ENCODE results near the gene PACSIN2.
"Not testable (repeated sequence)": the region's sequence is repeated elsewhere in the genome, so short reads cannot be mapped to it uniquely, and the experiment has no call there.

Gene PACSIN2

DNA sequence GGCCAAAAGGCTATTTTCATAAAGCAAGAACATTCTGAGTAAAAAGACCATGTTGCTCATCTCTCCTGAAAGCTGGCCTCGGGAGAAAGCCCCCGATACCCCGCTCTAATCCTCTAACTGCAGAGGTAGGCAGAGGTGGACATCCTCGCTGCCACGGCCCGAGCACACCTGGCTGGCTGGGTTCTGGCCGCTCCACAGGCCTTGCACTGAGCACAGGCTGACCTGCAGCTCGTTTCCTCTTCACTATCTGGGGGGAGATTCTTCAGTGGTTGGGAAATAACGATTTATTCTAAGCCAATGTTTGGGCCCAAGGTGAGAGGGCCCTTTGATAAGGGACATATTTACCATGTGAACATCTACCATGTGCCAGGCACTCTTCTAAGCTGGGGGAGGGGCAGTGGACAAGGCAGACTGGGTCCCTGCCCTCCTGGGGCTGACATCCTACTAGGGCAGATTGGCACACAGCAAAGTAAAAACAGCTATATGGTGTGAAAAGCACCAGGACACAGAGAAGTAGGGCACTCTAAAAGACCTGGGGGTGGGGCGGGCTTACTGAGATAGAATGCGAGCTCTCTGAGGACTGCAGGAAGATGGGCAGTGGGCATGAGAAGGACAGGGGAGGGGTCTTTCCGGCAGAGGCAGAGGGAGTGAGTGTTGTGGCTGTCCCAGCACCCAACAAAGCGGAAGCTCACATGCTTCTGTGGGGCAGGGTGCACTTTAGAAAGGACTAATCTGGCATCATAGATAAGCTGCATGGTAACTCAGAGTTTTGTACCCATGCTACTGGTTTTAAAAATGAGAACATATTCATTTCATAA lies 92.4 kb downstream of the PACSIN2 start:
- no peak for DNase-seq

DNA sequence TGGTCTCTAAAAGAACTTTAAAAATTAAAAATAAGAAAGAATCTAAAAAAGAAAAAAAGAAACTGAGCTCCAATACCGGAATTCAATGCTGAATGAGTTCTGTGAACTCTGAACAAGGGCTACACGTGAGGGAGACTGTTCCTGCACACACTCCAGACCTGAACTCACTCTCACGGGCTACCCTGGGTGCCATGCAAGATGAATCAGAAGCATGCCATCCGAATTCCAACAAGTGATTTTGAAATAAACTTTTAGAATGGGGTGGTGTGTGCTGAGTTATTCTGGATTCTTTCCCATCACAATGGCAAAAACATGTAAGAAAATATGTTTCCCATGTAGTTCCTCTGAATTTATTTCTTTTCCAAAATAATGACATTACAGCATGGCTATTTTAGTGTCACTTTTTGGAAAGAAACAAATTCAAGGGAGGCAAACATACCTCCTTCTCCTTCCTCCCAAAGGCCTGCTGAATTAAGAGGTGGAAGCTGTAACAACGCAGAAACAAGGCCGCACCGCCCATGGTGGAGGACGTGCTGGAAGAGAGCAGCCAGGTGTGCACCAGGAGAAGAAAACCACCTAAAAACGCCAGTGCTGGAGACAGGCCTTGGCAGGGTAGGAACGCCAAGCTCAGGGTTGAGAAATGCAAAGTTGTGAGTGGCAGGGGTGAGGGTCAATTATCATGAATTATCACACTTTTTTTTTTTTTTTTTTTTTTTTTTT lies 94.7 kb downstream of the PACSIN2 start:
- no peak for DNase-seq

DNA sequence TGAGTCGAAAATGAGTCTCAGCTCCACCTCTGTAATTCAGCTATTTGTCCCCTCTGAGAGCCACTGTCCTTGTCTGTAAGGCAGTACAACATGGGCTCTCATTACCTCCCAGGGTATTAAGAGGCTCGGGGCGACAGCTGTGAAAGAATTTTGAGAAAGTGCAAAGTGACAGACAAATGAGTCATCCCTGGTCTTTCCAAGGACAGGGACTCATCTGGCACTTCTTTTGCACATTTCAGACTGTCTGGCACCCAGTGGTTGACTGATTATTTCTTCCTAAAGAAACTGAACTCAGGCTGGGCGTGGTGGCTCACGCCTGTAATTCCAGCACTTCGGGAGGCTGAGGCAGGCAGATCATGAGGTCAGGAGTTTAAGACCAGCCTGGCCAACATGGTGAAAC lies 95.8 kb downstream of the PACSIN2 start:
- DNase-seq = peak; percentile 27

DNA sequence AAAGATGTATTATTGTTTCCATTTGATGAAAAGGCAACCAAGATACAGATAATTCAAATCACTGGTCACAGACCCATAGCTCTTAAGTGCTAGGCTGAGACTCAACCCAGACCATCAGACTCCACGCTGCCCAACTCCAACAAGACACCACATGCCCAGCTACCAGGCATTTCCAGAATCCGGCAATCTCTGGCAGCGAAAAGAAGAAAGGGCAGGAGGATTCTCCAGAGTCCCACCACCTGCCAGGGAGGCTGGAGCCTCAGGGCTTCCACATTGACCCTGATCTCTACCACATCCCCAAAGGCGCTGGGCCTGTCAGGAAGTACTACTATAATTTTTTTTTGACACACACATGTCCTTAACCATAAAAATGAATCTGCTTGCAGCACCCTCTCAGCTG lies 96.4 kb downstream of the PACSIN2 start:
- no peak for DNase-seq

DNA sequence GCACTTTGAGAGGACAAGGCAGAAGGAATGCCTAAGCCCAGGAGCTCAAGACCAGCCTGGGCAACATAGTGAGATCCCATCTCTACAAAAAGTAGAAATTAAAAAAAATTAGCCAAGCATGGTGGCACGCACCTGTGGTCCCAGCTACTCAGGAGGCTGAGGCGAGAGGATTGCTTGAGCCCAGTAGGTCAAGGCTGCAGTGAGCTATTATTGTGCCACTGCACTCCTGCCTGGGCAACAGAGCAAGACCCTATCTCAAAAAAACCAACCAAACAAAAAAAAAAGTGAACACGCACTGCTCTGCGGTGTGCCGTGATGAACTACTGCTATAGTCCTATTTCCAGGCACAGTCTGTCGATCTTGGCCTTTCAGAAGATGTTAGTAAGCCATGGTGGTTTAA lies 97.6 kb downstream of the PACSIN2 start:
- DNase-seq = not testable (repeated sequence)

DNA sequence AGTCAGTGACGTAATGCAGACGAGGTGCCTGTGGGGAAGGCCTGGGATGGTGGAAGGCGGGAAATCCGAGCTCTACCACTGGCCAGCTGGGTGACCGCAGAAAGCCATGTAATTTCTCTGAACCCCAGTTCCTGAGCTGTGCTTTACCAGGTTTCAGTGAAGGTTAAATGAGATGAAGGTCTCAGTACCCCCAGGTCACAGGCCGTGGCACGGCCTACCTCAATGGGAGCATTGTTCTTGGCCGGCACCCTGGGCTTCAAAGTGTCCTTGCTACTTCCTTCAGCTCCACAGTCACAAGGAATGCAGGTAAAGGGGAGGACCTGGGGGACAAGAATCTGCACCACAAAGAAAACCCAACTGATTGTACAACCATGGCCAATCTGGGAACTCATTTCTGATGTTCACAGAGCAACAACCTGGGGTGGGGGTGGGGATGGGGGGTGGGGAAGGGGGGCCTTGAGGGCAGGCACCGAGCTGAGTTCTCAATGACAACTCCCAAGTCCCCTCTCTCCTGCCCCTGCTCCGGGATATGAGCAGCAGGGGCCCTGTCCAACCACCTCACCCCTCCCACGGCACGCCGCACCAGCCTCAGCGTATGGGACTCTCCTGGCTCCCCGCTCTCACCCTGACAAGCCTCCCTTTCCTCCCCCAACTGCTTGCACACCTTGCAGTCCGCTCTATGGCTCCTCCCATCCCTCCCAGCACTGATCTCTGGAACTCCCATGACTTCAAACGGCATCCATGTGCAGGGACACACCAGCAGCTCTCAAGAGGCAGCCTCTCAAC lies 98.8 kb downstream of the PACSIN2 start:
- DNase-seq = no peak

DNA sequence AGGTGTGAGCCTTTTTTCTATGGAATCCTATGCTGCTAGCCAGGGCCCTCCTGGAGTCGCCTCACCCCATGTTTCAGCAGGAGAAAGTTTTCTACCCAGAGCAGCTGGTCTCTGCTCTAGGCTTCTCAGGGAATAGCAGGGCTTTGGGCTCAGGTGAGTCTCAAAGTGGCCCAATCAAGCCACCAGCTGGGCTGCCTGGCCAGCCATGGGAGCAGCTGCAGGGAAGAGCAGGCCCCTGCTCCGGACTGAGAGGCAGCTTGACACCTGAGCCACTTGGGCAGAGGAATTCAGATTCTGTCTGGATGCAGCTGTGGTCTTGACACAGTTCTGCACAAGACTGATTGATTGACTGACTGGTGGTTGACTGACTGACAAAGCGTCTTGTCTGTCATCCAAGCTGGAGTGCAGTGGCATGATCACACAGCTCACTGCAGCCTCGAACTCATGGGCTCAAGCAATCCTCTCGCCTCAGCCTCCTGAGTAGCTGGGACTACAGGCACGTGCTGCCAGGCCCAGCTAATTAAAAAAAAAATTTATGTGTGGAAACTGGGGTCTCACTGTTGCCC lies 100.4 kb downstream of the PACSIN2 start:
- DNase-seq = no peak

DNA sequence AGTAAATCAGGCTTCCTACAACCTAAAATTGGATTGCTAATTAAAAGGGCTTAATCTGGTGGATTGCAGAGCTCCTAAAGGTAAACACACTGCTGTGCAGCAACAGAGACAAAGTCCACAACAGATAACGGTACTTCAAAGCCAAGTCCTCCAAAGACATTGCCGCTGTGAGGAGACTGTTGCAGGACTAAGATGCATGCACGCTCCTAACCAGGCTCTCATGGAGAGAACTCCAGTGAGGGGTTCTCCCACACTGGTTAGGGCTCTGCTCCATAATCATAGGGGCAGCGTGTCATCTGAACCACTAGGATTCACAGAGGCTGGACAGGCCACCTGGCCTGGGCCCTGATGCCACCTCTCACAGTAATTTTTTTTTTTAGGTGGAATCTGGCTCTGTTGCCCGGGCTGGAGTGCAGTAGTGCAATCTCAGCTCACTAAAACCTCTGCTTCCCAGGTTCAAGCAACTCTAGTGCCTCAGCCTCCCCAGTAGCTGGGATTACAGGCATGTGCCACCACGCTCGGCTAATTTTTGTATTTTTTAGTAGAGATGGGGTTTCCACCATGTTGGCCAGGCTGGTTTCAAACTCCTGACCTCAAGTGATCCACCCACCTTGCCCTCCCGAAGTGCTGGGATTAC lies 101.0 kb downstream of the PACSIN2 start:
- no peak for DNase-seq

DNA sequence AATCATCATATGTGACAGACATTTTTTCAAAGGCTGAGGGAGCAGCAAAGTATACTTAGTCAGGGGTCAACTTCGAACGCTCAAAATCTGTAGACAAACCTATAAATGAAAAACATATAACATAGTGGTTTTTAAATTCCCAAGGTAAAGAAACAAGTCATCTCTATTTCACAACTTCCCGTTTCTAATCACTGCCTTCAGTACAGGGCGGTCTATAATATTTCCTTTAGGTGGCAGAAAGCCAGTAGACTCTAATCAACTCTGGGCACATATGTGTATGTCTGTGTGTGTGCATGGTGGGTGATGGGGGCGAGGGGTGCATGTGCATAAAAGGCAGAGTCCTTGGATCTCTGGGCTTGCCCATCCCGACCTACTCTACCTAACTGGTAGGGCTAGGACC lies 102.9 kb downstream of the PACSIN2 start:
- no peak for DNase-seq

DNA sequence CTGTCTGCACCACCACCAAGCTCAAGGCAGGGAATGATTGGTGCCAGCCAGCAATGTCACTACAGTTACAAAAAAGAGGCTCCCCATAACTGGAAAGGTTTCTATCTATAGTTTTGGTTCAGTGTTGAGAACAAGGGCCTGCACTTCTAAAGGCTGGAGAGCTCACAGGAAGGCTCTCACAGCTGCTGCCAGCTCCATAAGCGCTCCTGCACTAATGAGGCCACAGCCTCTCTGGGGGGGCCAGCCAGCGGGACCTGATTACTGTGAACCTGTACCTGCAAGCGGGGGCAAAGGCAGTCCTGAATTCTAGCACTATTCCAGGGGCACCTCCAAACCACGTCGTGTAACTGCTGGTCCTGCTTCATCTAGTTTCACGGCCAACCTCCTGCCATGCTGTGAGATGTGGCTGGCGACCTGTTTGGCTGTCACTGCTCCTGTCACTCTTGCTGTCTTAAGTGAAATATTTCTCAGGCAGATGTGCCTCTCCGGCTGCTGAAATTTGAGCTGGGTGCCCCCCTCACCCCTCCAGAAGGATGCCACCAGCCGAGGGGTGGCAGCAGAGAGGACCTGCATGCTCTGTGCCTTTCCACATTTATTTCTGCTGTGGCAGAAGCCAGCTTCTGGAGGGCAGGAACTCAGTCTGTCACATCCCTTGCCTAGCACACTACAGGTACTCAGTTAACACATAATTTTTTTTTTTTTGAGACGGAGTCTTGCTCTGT lies 104.6 kb downstream of the PACSIN2 start:
- no peak for DNase-seq

DNA sequence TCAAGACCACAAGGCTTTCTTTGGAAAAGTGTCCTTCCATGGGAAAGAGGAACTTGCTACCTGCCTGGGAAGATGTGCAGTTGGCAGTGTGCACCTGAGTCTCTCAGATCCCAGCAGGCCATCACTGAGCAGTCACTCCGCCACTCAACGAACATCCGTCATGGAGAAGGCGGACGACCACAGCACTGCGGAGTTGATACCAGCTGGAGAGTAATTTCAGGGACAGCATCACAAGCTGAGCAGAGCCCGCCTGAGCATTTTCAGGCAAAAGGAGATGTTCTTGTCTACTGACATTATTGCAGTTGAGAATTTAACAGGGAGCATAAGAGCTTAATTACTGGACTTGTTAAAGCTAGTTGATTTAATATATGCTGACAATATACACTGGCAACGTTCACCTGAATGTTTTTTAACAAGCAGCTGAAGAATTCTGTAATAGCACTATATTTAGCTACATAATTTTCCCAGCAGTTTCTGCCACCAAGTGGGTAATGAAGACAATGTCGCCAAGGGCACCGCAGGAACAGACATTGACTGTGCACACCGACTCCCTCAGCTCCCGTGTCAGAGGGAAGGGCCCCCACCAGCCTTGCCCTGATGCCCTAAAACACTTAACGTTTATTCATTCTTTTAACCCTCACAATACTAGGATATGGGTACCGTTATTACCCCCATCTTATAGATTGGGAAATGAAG lies 105.4 kb downstream of the PACSIN2 start:
- peak; percentile 51 for DNase-seq

DNA sequence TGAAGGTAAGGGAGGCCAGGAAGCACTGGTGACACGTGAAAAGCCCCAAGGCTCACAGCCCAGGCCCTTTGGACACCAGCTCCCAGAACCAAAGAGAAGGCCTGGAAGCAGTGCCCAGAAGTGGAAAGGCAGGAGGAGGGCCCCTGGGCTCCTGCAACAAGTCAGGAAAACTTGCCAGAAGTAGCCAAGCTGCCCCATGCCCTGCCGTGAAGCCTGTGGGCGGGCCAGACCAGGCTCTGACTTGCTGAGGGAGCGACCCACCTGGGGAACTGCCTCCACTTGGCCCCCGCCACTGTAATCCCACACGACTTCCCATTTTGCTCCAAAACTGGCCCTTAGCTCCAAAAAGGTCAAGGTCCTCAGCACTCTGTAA lies 106.6 kb downstream of the PACSIN2 start:
- DNase-seq = no peak

DNA sequence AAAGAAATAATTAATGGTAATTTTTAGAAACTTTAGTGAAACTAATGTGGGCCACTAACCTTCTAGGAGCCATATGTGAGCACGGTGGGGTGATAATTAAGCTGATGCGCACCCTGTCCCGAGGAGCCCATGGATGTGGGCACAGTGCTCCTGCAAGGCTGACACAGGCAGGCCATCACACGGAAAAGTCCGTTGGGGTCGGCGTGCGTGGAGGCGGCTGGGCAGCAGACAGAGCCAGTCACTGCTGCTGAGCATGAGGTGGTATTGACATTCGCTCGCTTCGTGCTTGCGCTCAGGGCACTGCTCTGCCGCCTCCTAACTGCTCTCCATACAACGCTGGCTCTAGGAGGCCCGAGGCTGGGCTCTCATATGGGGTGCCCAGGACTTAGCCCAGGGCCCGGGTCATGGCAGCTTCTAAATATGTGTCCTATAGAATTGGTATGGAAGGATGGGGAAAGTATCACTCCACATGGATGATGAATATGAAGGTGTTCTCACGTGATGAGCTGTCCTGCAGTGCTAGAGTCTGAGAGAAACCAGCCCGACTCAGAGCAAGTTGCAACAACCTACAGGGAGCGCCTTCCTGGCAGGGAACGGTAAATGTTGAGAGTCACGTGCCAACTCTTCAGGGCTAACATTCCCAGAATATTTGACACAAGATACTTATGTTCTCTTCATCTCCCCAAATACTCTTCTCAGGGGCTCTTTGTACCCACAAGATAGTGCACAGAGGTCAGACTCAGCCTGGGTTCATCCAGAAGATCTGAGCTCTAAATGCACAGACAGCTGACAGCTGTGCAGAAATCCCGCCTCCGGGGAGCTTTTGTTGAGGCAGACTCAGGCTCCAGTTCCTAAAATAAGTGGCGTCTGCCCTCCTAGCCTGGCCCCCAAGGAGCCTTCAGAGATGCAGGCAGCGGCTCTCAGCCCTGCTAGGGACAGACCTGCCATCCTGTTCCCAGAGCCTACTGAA lies 107.3 kb downstream of the PACSIN2 start:
- no peak for DNase-seq

DNA sequence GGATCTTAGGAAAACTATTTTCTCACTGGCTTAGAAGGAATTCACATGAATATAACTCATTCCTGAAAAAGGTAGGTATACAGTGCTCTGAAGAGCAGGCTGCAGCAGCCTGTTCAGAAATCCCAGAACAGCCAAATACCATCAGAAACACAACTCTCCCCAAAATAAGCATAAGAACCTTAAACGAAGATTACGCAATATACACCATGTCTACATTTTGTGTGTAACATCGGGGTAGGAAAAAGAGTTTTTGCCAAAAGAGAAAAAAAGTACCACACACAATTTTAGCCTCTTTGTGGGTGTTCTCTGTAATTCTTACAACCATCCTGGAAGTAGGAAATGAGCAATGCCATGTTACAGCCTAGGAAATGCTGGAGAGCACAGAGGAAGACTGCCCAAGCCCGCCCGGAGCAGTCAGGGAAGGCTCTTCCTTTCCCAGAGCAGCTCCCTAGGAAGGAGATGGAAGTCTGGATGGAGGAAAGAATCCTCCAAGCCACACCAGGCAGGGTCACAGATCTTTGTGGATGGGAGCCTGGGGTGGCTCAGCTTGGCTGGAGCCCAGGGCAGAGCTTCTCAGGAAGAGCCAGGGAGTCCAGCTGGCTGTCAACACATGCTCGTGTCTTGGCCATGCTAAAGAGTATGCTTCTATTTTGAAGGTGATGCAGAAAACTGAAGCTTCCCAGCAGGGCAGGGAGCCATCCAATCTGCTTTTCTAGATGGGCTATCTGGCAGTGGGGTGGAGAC lies 108.2 kb downstream of the PACSIN2 start:
- no peak for DNase-seq

DNA sequence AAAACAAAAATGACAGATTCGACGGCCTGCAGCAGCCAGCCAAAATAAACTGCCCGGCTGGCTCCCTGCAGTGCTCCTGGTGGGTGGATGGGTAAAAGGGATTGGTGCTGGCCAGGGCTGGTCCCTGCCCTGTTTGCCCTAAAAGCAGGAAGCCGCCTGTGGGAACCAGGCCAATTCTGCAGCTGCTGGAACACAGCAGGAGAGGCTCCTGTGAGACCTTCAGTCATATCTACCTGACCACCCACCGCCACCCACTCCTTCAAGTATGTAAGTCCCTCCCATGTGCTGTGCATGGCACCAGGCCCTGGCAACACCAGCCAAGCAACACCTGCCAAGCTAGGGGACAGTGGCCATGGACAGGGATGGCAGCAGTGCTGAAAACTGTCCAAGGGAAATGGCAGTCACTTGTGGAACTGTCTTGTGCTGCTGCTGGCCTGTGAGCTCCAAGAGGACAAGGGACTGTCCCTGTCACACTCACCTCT lies 109.2 kb downstream of the PACSIN2 start:
- no peak for DNase-seq

DNA sequence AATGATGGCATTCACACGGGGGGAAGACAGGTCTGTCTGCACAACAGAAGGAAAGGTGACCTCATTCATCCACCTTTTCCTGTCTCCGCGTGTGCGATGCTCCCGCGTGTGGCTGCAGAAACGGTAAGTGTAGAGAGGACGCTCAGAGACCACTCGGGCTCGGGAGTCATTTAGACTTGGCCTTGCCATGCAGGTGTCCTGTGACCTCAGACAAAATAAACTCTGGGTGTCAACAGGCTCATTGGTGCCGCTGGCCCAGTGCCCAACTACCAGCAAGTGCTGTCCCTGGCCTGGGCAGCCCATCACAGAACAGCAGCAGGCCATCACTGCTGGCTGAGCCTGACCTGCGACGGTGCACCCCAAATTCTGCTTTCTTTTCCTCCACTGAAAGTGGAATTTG lies 109.7 kb downstream of the PACSIN2 start:
- DNase-seq = no peak

DNA sequence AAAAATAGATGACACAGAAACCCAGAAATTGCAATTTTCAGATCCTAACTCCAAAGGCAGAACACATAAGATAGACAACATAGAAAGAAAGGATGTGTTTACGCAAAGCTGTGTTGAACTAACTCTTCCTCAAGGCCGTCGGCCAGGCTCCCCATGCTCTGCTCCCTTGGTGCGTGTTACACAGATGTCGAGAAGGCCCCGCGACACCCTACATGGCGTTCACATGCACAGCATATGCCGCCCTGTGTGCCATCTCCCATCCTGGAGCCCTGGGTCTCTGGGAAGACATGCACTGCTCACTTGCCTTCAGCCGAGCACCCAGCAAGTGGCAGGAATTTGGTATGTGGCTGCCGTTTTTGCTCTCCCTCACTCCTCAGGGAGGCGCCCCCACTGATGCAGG lies 110.9 kb downstream of the PACSIN2 start:
- DNase-seq = no peak

DNA sequence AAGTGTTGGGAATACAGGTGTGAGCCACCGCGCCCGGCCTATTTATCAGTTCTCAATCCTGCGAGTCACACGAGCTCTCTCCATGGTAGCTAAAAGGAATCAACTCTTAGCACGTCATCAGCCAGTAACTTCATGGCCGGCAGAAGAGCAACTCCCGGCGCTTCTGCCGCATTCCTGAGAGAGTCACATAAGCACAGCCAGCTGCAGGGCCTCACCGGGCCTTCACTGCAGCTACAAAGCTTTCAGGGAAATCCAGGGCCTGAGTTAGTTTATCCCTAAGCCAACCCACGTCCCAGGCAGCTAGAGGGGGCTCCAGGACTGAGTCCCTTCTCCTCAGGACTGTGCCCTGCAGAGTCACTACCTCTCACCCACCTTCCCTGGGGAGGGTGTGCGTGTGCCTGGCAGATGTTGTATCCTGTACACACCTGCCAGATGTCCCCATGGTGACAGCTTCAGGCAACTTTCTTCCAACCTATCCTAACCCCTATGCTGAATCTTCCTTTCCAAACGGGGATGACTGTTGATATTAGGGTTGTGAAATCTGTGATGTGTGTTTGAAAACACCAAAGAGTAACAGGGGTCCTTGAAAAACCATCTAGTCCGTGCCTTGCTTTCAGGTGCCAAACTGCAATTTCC lies 112.0 kb downstream of the PACSIN2 start:
- DNase-seq = no peak
